OCI-LY3 (cell line): ENCODE measurements around the gene MLC1.

ENCODE experiments used
- H2AFZ ChIP-seq: fragments of 200-600, 300-600 bp; shearing (Covaris generic); 2 replicates; pipeline ENCODE4 v1.6.0; 2014; ENCODE audit warnings: antibody characterized with exemption, low read depth, low read length
- H3K27ac ChIP-seq: fragments of 200-600, 300-600 bp; sonication (generic); 2 replicates; pipeline ENCODE4 v1.5.1; 2014; ENCODE audit warnings: mild to moderate bottlenecking, low read length, moderate library complexity, mixed read lengths
- H3K27me3 ChIP-seq: fragments of 200-600, 300-600 bp; sonication (generic); 2 replicates; pipeline ENCODE4 v1.6.1; 2014; ENCODE audit warnings: low read depth, low read length, mixed read lengths
- H3K36me3 ChIP-seq: fragments of 200-600, 300-600 bp; sonication (generic); replicated peaks from 2 replicates; pipeline ENCODE3; 2014; ENCODE audit warnings: low read depth, low read length, mixed read lengths
- H3K4me1 ChIP-seq: fragments of 300-600, 200-600 bp; sonication (generic); 2 replicates; pipeline ENCODE4 v1.6.1; 2014; ENCODE audit warnings: low read length, mixed read lengths
- H3K4me2 ChIP-seq: fragments of 200-600, 300-600 bp; sonication (generic); 2 replicates; pipeline ENCODE4 v1.6.1; 2014; ENCODE audit warnings: low read length, mixed read lengths
- H3K4me3 ChIP-seq: fragments of 300-600, 200-600 bp; sonication (generic); 2 replicates; pipeline ENCODE4 v1.5.1; 2014; ENCODE audit warnings: antibody characterized with exemption, mild to moderate bottlenecking, low read length, moderate library complexity
- H3K79me2 ChIP-seq: fragments of 300-600, 200-600 bp; shearing (Covaris generic); 2 replicates; pipeline ENCODE4 v1.6.1; 2014; ENCODE audit warnings: mild to moderate bottlenecking, low read length, mixed read lengths
- H3K9ac ChIP-seq: fragments of 300-600, 200-600 bp; shearing (Covaris generic); 2 replicates; pipeline ENCODE4 v1.6.0; 2014; ENCODE audit warnings: mild to moderate bottlenecking, low read length, moderate library complexity
- H3K9me3 ChIP-seq: fragments of 200-600, 300-600 bp; shearing (Covaris generic); 2 replicates; pipeline ENCODE4 v1.6.1; 2014; ENCODE audit warnings: low read length, mixed read lengths; ENCODE audit not compliant: insufficient read depth
- H4K20me1 ChIP-seq: fragments of 200-600, 300-600 bp; sonication (generic); 2 replicates; pipeline ENCODE4 v1.6.1; 2016; ENCODE audit warnings: low read length, mixed read lengths; ENCODE audit not compliant: insufficient read depth
- CTCF ChIP-seq: fragments of 200-600, 300-600 bp; sonication (generic); IDR thresholded peaks from 2 replicates; pipeline ENCODE4 v1.5.1; 2014; ENCODE audit warnings: antibody characterized with exemption, low read length, low read depth
- EZH2phosphoT487 ChIP-seq: fragments of 200-600 bp; shearing (Covaris generic); IDR thresholded peaks from 2 replicates; pipeline ENCODE4 v1.6.1; 2018; ENCODE audit warnings: antibody characterized with exemption, mixed run types, low read depth

Gene MLC1

GRCh38 chr22:50102946-50103345 is 17.7 kb upstream of the MLC1 start:
- H2AFZ ChIP-seq: no peak overlapping the region
- no peak overlapping the region for H3K9ac ChIP-seq
- H3K9me3 ChIP-seq: no peaks in the 10 kb centered on the region
- H3K27me3 ChIP-seq: no peaks in the 10 kb centered on the region
- H3K36me3 ChIP-seq: no peaks in the 10 kb centered on the region
- no peak overlapping the region for H3K4me3 ChIP-seq
- no peak overlapping the region for H3K27ac ChIP-seq
- H3K4me1 ChIP-seq: peaks cover 5% of the 10 kb centered on the region; the same call in 1 of the 2 replicates
- TF ChIP-seq CTCF (no peak), EZH2phosphoT487 (no peak)
- no peaks in the 10 kb centered on the region for H3K79me2 ChIP-seq
- H3K4me2 ChIP-seq: no peak overlapping the region
- H4K20me1 ChIP-seq: no peaks in the 10 kb centered on the region

GRCh38 chr22:50101870-50102565 is 16.8 kb upstream of the MLC1 start:
- Histone ChIP-seq H3K36me3 (no peaks in the 10 kb centered on the region), H4K20me1 (no peaks in the 10 kb centered on the region), H3K4me1 (peaks cover 5% of the 10 kb centered on the region; the same call in 1 of the 2 replicates), H3K9ac (no peak overlapping the region), H2AFZ (no peak overlapping the region), H3K9me3 (no peaks in the 10 kb centered on the region), H3K27ac (no peak overlapping the region), H3K79me2 (no peaks in the 10 kb centered on the region), H3K4me3 (no peak overlapping the region), H3K27me3 (no peaks in the 10 kb centered on the region), H3K4me2 (no peak overlapping the region; the same call in 1 of the 2 replicates)
- TF ChIP-seq EZH2phosphoT487 (no peak), CTCF (no peak)

- no peak for TF ChIP-seq EZH2phosphoT487
- TF ChIP-seq CTCF: no peak
- Histone ChIP-seq H3K36me3 (no peaks in the 10 kb centered on the region), H4K20me1 (no peaks in the 10 kb centered on the region), H3K9ac (no peak overlapping the region), H3K79me2 (no peaks in the 10 kb centered on the region), H3K27ac (no peak overlapping the region), H3K4me1 (no peaks in the 10 kb centered on the region), H3K9me3 (no peaks in the 10 kb centered on the region), H3K27me3 (peaks cover 6% of the 10 kb centered on the region; the same call in 1 of the 2 replicates), H3K4me3 (no peak overlapping the region), H2AFZ (no peak overlapping the region), H3K4me2 (no peak overlapping the region)
These were observed 12.8 kb upstream of the MLC1 start for GRCh38 chr22:50098052-50098451.

GRCh38 chr22:50092342-50092741 is 7.1 kb upstream of the MLC1 start:
- H2AFZ ChIP-seq: no peak overlapping the region

More at GRCh38 chr22:50092342-50092741, 7.1 kb upstream of the MLC1 start:
- Histone ChIP-seq H3K27ac (no peak overlapping the region), H3K4me2 (no peak overlapping the region), H3K4me1 (no peaks in the 10 kb centered on the region), H3K36me3 (no peaks in the 10 kb centered on the region), H3K9ac (no peak overlapping the region), H3K79me2 (no peaks in the 10 kb centered on the region), H3K9me3 (no peaks in the 10 kb centered on the region), H3K4me3 (no peak overlapping the region), H3K27me3 (peaks cover 6% of the 10 kb centered on the region; the same call in 1 of the 2 replicates), H4K20me1 (no peaks in the 10 kb centered on the region)
- no peak for TF ChIP-seq CTCF
- no peak for TF ChIP-seq EZH2phosphoT487
